ENCODE results near the gene GDPGP1. TPM values are rescaled to one million over a fixed set of nuclear protein-coding genes. Genes with fewer than 3 reads are reported as not detected.
"Not testable (repeated sequence)": the region's sequence is repeated elsewhere in the genome, so short reads cannot be mapped to it uniquely, and the experiment has no call there.

The GDPGP1 gene
- total RNA-seq, 1 experiment from 2014 or later, result 22.8 TPM

DNA sequence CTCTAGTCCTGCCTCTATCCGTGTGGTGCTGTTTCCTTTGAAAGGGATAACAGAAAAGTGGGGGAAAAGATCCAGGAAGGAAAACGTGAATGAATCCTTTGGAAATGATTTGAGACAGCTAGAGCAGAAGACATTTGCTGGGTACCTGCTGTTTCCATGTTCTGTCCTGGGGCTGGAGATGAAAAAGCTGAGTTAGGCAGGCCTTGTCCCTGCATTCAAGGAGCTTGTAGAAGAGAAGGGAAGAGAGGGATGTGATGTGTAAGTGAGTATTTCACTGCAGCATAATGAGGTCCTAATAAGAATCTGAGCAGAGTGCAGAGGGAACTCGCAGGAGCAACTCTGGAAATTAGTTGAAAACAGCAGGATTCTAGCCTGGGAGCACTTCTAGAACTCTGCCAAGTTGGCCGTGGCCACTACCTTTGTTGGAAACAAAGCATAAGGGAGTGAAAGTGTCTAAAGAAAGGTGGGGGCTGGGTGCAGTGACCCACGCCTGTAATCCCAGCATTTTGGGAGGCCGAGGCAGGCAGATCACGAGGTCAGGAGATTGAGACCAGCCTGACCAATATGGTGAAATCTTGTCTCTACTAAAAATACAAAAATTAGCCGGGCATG is 46.6 kb upstream of the GDPGP1 start:
- POLR2A ChIA-PET, result interaction anchor here (0.6 to 1.2 kb wide), 4 partner anchors 10 to 23 kb away, joined by 3 read pairs; no protein-coding TSS in a partner anchor
- peak overlapping the region; percentile 99 for H3K27ac ChIP-seq (ENCODE audit: low read length)
- H3K4me1 ChIP-seq (ENCODE audit: control insufficient read depth, insufficient read depth, low read length), result peaks cover 78% of the 10 kb centered on the region
- ATAC-seq, result no peak
- TF ChIP-seq, protein P1, sequence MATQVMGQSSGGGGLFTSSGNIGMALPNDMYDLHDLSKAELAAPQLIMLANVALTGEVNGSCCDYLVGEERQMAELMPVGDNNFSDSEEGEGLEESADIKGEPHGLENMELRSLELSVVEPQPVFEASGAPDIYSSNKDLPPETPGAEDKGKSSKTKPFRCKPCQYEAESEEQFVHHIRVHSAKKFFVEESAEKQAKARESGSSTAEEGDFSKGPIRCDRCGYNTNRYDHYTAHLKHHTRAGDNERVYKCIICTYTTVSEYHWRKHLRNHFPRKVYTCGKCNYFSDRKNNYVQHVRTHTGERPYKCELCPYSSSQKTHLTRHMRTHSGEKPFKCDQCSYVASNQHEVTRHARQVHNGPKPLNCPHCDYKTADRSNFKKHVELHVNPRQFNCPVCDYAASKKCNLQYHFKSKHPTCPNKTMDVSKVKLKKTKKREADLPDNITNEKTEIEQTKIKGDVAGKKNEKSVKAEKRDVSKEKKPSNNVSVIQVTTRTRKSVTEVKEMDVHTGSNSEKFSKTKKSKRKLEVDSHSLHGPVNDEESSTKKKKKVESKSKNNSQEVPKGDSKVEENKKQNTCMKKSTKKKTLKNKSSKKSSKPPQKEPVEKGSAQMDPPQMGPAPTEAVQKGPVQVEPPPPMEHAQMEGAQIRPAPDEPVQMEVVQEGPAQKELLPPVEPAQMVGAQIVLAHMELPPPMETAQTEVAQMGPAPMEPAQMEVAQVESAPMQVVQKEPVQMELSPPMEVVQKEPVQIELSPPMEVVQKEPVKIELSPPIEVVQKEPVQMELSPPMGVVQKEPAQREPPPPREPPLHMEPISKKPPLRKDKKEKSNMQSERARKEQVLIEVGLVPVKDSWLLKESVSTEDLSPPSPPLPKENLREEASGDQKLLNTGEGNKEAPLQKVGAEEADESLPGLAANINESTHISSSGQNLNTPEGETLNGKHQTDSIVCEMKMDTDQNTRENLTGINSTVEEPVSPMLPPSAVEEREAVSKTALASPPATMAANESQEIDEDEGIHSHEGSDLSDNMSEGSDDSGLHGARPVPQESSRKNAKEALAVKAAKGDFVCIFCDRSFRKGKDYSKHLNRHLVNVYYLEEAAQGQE (IDR thresholded peaks at IDR 0.05; ENCODE audit: insufficient read depth in 1 of 2, low read depth in 2 of 2, low read length in 1 of 2), result no peak
- TF ChIP-seq SIN3A (IDR thresholded peaks at IDR 0.05; ENCODE audit: borderline replicate concordance, insufficient read depth, low read depth, low read length) (no peak), POLR2AphosphoS5 (IDR thresholded peaks at IDR 0.05; ENCODE audit: low read depth, low read length) (no peak)
- TF ChIP-seq, protein P2, sequence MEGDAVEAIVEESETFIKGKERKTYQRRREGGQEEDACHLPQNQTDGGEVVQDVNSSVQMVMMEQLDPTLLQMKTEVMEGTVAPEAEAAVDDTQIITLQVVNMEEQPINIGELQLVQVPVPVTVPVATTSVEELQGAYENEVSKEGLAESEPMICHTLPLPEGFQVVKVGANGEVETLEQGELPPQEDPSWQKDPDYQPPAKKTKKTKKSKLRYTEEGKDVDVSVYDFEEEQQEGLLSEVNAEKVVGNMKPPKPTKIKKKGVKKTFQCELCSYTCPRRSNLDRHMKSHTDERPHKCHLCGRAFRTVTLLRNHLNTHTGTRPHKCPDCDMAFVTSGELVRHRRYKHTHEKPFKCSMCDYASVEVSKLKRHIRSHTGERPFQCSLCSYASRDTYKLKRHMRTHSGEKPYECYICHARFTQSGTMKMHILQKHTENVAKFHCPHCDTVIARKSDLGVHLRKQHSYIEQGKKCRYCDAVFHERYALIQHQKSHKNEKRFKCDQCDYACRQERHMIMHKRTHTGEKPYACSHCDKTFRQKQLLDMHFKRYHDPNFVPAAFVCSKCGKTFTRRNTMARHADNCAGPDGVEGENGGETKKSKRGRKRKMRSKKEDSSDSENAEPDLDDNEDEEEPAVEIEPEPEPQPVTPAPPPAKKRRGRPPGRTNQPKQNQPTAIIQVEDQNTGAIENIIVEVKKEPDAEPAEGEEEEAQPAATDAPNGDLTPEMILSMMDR (IDR thresholded peaks at IDR 0.05), result no peak
- BruUV-seq (replicated peaks), result TSS peak; percentile 74
- DNase-seq (ENCODE audit: low read depth, low spot score), result no peak
- CTCF ChIA-PET, result interaction anchor here (0.8 kb wide), 1 partner anchor 14 kb away, joined by 7 read pairs; the partner anchor contains the start of gene SEMA4B
- peak overlapping the region in 1 of 2 experiments; percentile 5; a peak in 2 of 4 replicates for H3K4me3 ChIP-seq (ENCODE audit: low read depth in 2 of 2, low read length in 2 of 2)
- no peaks in the 10 kb centered on the region for H3K27me3 ChIP-seq (ENCODE audit: control insufficient read depth, insufficient read depth, low read length)
- no peaks in the 10 kb centered on the region for H3K9me3 ChIP-seq (ENCODE audit: control insufficient read depth, insufficient read depth, low read depth, low read length)
- intact Hi-C loops (cut with micrococcal nuclease; ENCODE audit: unreplicated experiment), result no loop called here
- in situ Hi-C loops (cut with HindIII; ENCODE audit: low pct_unique_long_range_greater_than_20kb, low sequenced_read_pairs), result no loop called here
- H3K36me3 ChIP-seq (ENCODE audit: control insufficient read depth, insufficient read depth, low read length), result no peaks in the 10 kb centered on the region

DNA sequence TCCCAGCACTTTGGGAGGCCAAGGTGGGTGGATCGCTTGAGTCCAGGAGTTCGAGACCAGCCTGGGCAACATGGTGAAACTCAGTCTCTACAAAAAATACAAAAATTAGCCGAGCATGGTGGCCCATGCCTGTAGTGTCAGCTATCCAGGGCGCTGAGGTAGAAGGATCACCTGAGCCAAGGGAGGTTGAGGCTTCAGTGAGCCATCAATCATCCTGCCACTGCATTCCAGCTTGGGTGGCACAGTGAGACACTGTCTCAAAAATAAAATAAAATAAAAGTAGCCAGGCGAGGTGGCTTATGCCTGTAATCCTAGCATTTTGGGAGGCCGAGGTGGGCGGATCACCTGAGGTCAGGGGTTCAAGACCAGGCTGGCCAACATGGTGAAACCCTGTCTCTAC is 45.9 kb upstream of the GDPGP1 start:
- ATAC-seq; intact Hi-C loops (cut with micrococcal nuclease; ENCODE audit: unreplicated experiment); H3K4me3 ChIP-seq (ENCODE audit: low read depth in 2 of 2, low read length in 2 of 2); H3K27me3 ChIP-seq (ENCODE audit: control insufficient read depth, insufficient read depth, low read length); H3K36me3 ChIP-seq (ENCODE audit: control insufficient read depth, insufficient read depth, low read length); in situ Hi-C loops (cut with HindIII; ENCODE audit: low pct_unique_long_range_greater_than_20kb, low sequenced_read_pairs); H3K9me3 ChIP-seq (ENCODE audit: control insufficient read depth, insufficient read depth, low read depth, low read length); DNase-seq (ENCODE audit: low read depth, low spot score); BruUV-seq (replicated peaks): not testable (repeated sequence)
- H3K4me1 ChIP-seq (ENCODE audit: control insufficient read depth, insufficient read depth, low read length), result peaks cover 80% of the 10 kb centered on the region
- ChIA-PET POLR2A (interaction anchor here (0.6 kb wide), 1 partner anchor 23 kb away, joined by 3 read pairs; no protein-coding TSS in a partner anchor), CTCF (interaction anchor here (0.8 kb wide), 1 partner anchor 13 kb away, joined by 7 read pairs; the partner anchor contains the start of gene SEMA4B)
- peak overlapping the region; percentile 93 for H3K27ac ChIP-seq (ENCODE audit: low read length)
